HG03066 (cell line): ENCODE measurements around the gene RANBP17.

ENCODE experiments used
- ATAC-seq: cut with Tn5 transposase; IDR thresholded peaks from one replicate; pipeline ENCODE4 v1.9.1; 2021; ENCODE audit warnings: low read depth; ENCODE audit not compliant: unreplicated experiment

The RANBP17 gene

GRCh38 chr5:171223927-171224326 lies 362.1 kb downstream of the RANBP17 start:
- ATAC-seq = no peak

GRCh38 chr5:171226096-171226754 lies 364.4 kb downstream of the RANBP17 start:
- ATAC-seq = no peak

- ATAC-seq = no peak
Observed at GRCh38 chr5:171226864-171227263, 365.0 kb downstream of the RANBP17 start.

- ATAC-seq = no peak
Observed at GRCh38 chr5:171236651-171237050, 374.8 kb downstream of the RANBP17 start.

- ATAC-seq = no peak
Observed at GRCh38 chr5:171242521-171242920, 380.7 kb downstream of the RANBP17 start.

GRCh38 chr5:171246231-171246630 lies 384.4 kb downstream of the RANBP17 start:
- ATAC-seq = no peak

GRCh38 chr5:171249460-171249859 lies 387.6 kb downstream of the RANBP17 start:
- ATAC-seq = no peak

- ATAC-seq = no peak
Observed at GRCh38 chr5:171250738-171251137, 388.9 kb downstream of the RANBP17 start.

GRCh38 chr5:171251519-171251918 lies 389.7 kb downstream of the RANBP17 start:
- no peak for ATAC-seq

GRCh38 chr5:171252674-171253073 lies 390.9 kb downstream of the RANBP17 start:
- ATAC-seq = no peak

- ATAC-seq = no peak
Observed at GRCh38 chr5:171258737-171259415, 397.1 kb downstream of the RANBP17 start.

- ATAC-seq = no peak
Observed at GRCh38 chr5:171261361-171261760, 399.5 kb downstream of the RANBP17 start.

GRCh38 chr5:171261904-171262303 lies 400.1 kb downstream of the RANBP17 start:
- ATAC-seq = no peak

GRCh38 chr5:171263181-171263580 lies 401.4 kb downstream of the RANBP17 start:
- no peak for ATAC-seq

GRCh38 chr5:171264843-171265242 lies 403.0 kb downstream of the RANBP17 start:
- ATAC-seq = no peak

- ATAC-seq = no peak
Observed at GRCh38 chr5:171268700-171269620, 407.1 kb downstream of the RANBP17 start.

GRCh38 chr5:171269717-171270116 lies 407.9 kb downstream of the RANBP17 start:
- no peak for ATAC-seq

- no peak for ATAC-seq
Observed at GRCh38 chr5:171270136-171270535, 408.3 kb downstream of the RANBP17 start.

GRCh38 chr5:171271798-171272197 lies 410.0 kb downstream of the RANBP17 start:
- no peak for ATAC-seq

GRCh38 chr5:171272996-171273970 lies 411.5 kb downstream of the RANBP17 start:
- no peak for ATAC-seq
